Renal cortical epithelial cell (primary cell): ENCODE results near the gene ITIH2. TPM values are rescaled to one million over a fixed set of nuclear protein-coding genes. Genes with fewer than 3 reads are reported as not detected.
"Not testable (repeated sequence)": the region's sequence is repeated elsewhere in the genome, so short reads cannot be mapped to it uniquely, and the experiment has no call there.

Experiments used
- DNase-seq: peaks from one replicate; pipeline ENCODE4 v3.0.0-alpha.2; 2011; ENCODE audit warnings: low read depth
- total RNA-seq: library from RNA; depleted of rRNA; stranded (reverse); fragments of >200 nt; gene quantifications from 2 replicates; pipeline ENCODE4 v1.2.3, GENCODE V29; 2014

Gene ITIH2
- total RNA-seq, 1 donor from 2014 or later = 0.10 TPM

DNA sequence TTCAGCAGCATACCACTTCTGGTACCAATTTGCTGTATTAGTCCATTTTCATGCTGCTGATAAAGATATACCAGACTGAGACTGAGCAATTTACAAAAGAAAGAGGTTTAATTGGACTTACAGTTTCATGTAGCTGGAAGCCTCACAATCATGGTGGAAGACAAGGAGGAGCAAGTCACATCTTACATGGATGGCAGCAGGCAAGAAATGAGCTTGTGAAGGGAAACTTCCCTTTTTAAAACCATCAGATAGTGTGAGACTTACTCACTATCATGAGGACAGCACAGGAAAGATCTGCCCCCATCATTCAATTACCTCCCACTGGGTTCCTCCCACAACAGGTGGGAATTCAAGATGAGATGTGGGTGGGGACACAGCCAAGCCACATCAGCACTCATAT is 9.9 kb upstream of the ITIH2 start:
- not testable (repeated sequence) for DNase-seq

DNA sequence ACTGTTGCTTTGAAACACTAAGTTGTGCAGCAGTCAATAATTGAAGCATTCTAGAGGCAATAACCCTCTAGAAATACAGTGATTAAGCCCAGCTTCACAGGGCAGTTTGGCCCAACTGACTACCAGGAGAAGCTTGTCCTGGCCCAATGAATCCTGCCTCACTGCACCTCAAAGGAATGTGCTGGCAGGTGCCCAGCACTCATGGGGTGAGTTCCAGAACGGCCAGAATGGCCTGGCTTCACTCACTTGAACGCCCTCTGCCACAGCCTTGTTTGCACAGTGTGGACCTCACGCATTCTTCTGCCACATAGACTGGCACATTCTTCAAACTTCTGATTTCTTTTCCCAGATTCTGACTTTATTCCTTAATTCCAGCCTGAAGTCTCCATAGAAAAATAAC is 6.6 kb upstream of the ITIH2 start:
- peak; percentile 92 for DNase-seq

DNA sequence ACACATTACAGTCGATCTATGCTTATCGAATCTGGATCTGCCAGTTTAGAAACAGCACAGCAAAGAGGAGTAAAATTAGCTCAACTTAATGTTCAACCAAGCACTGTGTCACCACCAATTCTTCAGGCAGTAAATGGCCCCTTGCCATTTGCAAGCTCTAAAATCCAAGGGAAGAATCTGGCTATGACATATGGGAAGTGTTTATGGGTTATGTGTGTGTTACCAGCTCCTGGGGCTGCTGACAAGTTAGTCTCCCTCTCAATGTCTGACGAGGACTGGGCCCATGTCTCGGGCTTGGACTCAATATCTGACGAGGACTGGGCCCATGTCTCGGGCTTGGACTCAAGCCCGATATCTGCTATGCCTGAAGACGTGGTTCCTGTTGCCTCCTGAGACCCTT is 5.7 kb upstream of the ITIH2 start:
- DNase-seq = peak; percentile 20

GRCh38 chr10:7700577-7701125 is 2.5 kb upstream of the ITIH2 start:
- DNase-seq = peak; percentile 92

DNA sequence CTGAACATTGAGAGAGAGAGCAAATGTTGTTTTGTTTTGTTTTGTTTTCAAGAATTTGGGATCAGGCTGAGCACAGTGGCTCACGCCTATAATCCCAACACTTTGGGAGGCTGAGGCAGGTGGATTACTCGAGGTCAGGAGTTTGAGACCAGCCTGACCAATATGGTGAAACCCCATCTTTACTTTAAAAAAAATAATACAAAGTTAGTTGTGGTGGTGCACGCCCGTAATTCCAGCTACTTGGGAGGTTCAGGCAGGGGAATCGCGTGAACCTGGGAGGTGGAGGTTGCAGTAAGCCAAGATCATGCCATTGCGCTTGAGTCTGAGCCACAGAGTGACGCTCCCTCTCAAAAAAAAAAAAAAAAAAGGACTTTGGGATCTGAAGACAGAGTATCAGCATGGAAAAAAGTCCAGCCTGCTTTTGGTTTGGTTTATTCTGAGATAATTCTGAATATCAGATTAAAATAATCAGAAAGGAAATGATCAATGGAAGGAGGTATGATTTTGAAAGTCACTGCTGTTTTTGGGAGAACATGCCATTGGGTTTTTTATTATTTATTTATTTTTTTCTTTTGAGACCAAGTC is 1.9 kb upstream of the ITIH2 start:
- no peak for DNase-seq

DNA sequence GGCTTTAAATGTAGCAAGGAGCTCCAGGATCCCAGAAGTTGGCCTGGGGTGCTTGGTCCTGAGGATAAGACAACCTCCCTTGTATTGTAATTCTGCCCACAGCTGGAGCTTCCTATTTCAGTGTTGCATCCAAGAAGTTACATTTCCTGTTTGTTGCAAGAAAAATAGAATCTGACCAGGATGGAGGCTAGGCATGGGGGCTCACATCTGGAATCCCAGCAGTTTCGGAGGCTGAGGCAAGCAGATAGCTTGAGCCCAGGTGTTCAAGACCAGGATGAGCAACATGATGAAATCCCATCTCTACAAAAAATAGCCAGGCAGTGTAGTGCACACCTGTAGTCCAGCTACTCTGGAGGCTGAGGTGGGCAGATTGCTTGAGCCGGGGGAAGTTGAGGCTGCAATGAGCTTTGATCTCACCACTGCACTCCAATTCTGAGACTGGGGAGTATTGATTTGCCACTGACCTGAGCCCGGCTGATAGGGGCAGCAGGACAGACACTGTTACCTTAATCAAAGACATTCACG is 766 bp upstream of the ITIH2 start:
- DNase-seq = no peak

DNA sequence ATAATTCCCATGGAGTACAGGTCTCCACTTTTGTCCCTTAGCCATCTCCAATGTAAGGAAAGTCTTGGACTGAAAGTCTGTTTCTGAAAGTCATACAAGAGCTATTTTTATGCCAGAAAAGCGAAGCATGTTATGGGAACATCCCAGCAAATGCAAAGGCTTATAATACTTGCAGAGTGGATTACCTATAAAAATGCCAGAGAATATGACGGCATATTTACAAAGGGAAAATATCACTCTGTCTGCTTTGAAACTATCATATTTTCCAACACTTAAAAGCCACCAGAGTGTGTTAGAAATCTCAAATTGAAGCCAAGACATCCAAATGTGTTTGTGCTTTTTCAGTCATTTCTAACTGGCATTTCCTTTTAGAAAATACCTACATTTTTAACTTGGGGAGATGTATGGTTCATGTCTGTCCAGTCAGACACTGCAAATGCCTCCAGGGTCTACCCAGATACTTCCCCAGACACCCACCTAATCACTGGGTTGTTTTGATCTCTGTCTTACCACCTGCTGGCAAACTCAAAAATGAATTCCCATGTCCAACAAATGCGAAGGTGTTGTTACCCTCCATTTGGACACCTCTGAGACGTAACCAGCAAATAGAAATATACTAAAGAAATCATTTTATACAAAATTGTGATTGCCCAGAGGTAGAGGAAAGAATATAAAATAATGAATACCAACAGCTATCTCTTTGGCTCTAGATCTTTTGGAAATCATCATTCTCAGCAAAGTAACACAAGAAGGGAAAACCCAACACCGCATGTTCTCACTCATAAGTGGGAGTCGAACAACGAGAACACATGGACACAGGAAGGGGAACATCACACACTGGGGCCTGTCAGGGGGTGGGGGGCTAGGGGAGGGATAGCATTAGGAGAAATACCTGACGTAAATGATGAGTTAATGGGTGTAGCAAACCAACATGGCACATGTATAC is 1.2 kb downstream of the ITIH2 start:
- DNase-seq = no peak

DNA sequence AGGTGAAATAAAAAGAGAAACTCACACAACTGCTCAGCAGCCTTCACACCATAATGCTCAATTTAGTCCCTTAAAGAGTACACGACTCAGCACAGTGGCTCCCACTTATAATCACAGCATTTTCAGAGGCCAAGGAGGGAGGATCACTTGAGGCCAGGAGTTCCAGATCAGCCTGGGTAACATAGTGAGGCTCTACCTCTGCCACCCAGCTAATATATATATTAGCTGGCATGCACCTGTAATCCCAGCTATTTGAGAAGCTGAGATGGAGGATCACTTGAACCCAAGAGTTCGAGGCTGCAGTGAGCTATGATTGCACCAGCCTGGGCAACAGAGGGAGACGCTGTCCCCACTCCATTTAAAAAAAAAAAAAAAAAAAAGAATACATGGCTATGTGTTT is 2.2 kb downstream of the ITIH2 start:
- no peak for DNase-seq

DNA sequence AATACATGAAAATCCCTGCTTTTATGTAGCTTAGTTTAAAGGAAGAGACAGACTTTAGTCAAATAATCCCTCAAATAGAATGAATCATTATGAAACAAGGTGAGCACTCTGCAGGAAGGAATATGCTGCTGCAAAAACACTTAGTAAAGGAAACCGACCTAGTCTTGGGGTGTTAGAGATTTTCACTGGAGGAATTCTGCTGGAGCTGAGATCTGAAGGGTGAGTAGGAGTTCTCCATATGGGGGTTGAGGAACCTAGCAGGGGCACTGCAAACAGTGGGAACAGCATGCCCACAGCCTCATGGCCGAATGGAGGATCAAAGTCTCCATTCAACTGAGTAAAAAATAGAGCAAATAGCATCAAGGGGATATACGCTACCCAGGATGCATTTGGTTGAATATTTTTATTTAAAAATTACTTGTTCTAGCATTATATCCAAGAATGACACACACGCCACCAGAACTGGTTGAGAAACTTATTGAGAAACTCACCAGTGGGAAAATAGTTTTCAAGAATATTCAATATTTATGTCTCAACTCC is 3.5 kb downstream of the ITIH2 start:
- DNase-seq = no peak

- DNase-seq = peak; percentile 92
Measured at GRCh38 chr10:7707102-7707501, 4.0 kb downstream of the ITIH2 start.

GRCh38 chr10:7707858-7708622 is 4.9 kb downstream of the ITIH2 start:
- DNase-seq = no peak

- no peak for DNase-seq
Measured at GRCh38 chr10:7708832-7709231, 5.7 kb downstream of the ITIH2 start.

GRCh38 chr10:7710446-7710845 is 7.3 kb downstream of the ITIH2 start:
- no peak for DNase-seq

DNA sequence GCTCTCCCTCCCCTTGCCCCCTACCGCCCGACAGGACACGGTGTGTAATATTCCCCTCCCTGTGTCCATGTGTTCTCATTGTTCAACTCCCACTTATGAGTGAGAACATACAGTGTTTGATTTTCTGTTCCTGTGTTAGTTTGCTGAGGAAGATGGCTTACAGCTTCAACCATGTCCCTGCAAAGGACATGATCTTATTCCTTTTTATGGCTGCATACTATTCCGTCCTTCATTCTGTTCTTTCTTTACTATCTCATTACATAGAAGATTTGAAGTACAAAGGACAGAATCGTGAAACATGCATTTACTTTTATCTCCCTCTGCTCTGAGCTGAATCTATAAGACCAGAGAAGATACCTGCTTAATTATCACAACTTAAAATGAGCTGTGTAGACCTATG is 8.0 kb downstream of the ITIH2 start:
- not testable (repeated sequence) for DNase-seq

DNA sequence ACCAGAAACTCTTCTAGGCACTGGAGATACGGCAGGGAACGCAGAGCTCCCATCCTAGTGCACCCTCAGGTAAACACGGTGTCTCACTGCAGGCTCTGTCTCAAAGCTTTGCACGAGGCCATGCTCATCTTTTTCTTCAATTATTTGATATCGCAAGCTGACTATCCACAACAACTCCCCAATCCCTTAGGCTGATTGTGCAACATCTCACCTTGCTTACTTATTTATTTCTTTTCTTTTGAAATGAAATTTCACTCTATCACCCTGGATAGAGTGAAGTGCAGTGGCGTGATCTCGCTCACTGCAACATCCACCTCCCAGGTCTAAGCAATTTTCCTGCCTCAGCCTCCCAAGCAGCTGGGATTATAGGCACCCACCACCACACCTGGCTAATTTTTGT is 12.4 kb downstream of the ITIH2 start:
- DNase-seq = no peak

DNA sequence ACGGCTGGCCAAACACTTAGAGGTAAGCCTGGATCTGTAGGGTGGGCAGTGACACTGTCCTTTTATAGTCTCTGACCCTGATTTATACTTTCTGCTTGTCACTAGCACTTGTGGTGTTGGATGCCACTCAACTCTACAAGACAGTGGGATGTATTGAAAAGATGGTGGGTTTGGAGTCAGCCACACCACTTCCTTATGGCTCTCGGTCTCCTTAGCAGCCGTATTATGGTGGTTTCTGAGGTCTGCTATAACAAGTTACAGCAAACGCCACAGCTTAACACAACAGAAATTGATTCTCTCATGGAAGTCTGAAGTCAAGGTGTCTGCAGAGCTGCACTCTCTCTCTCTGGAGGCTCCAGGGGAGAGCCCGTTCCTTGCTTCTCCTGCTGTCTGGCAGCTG is 14.7 kb downstream of the ITIH2 start:
- no peak for DNase-seq

DNA sequence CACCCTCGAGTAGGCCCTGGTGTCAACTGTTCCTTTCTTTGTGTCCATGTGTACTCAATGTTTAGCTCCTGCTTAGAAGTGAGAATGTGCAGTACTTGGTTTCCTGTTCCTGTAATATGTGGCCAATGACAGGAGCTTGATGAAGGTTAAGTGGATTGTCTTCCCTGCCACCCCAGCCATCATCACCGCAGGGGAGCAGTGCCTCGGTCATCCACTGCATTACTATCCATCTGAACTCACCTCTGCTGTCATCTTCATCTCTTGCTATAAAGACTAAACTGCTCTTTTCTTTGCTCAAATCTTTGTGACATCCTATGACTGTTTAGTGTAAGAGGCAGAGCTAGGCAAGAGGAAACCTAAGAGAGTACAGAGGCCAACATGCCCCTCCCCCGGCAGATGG is 15.6 kb downstream of the ITIH2 start:
- no peak for DNase-seq

DNA sequence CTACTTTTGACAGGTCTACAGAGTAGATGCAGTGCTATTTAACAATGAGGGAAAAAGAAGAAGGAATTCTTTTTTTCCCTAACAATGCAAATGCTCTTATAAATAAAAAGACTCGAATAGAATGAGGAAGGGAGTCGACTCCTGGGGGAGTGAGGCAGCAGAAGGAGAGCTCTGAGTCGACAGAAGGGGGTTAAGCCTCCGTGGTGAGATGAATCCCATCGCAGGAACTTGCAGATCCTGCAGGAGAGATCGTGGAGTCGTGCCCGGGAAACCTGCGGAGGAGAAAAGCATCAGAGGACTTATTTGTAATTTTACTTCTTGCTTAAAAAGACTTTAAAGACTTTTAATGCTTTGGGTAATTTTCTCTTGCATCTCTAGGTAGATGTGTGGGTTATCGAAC is 17.4 kb downstream of the ITIH2 start:
- no peak for DNase-seq

DNA sequence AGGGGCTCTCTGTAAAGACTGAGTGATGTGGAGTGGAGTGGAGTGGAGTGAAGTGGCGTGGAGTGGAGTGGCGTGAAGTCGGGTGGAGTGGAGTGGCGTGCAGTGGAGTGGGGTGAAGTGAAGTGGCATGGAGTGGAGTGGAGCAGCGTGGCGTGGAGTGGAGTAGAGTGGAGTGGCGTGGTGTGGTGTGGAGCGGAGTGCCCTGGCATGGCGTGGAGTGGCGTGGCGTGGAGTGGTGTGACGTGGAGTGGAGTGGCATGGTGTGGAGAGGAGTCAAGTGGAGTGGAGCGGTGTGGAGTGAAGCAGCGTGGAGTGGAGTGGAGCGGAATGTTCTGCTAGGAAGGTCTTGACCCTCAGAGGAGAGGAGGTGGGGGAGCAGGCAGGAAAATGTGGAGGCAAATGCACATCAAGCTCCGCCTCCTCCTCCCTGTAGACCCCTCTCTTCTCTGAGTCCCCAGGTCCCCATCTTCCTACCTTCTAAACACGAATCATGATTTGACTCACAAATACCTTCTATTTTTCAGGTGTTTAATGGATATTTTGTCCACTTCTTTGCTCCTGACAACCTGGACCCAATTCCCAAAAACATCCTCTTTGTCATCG is 19.9 kb downstream of the ITIH2 start:
- DNase-seq = no peak

GRCh38 chr10:7734821-7735220 is 31.7 kb downstream of the ITIH2 start:
- no peak for DNase-seq
